PC-9 (cell line): ENCODE measurements around the gene ZBTB1.

Source experiments
- EZH2 ChIP-seq: fragments of 200-600 bp; sonication (generic); IDR thresholded peaks from 2 replicates; pipeline ENCODE4 v1.8.0; 2017; ENCODE audit warnings: antibody characterized with exemption, low read depth
- TF ChIP-seq, protein P1 (sequence below): fragments of 200-600 bp; sonication (generic); conservative IDR thresholded peaks from 2 replicates; pipeline ENCODE4 v1.6.1; 2017; ENCODE audit warnings: mixed run types, antibody characterized with exemption, mild to moderate bottlenecking, moderate library complexity

DNA sequence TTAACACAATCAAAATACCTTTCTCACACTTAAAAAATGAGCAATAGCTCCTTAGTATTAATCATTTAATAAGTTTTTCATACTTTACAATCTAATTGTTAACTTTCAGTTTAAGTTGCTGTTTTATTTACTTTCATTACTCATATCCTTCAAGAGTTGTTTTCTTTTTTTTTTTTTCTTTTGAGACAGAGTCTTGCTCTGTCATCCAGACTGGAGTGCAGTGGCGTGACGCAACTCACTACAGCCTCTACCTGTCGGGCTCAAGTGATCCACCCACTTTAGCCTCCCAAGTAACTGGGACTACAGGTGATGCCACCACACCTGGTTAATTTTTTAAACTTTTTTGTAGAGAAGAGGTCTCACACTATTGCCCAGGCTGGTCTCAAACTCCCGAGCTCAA is 16.1 kb downstream of the ZBTB1 start:
- TF ChIP-seq EZH2: no peak
- TF ChIP-seq, protein P1, sequence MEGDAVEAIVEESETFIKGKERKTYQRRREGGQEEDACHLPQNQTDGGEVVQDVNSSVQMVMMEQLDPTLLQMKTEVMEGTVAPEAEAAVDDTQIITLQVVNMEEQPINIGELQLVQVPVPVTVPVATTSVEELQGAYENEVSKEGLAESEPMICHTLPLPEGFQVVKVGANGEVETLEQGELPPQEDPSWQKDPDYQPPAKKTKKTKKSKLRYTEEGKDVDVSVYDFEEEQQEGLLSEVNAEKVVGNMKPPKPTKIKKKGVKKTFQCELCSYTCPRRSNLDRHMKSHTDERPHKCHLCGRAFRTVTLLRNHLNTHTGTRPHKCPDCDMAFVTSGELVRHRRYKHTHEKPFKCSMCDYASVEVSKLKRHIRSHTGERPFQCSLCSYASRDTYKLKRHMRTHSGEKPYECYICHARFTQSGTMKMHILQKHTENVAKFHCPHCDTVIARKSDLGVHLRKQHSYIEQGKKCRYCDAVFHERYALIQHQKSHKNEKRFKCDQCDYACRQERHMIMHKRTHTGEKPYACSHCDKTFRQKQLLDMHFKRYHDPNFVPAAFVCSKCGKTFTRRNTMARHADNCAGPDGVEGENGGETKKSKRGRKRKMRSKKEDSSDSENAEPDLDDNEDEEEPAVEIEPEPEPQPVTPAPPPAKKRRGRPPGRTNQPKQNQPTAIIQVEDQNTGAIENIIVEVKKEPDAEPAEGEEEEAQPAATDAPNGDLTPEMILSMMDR: no peak
